ENCODE results near the gene THAP8. TPM values are rescaled to one million over a fixed set of nuclear protein-coding genes. Genes with fewer than 3 reads are reported as not detected.
"Not testable (repeated sequence)": the region's sequence is repeated elsewhere in the genome, so short reads cannot be mapped to it uniquely, and the experiment has no call there.

The THAP8 gene
- total RNA-seq, 1 experiment from 2014 or later, result 3.6 TPM

GRCh38 chr19:36081385-36081784, 27.3 kb upstream of the THAP8 start:
- H4K20me1 ChIP-seq (ENCODE audit: insufficient read depth, low read depth, low read length), result 0 out of 2 replicates have a peak, but pooled peaks cover 2% of the 10 kb centered on the region
- H3K27me3 ChIP-seq (ENCODE audit: low read length), result no peaks in the 10 kb centered on the region
- no peak overlapping the region for H3K9ac ChIP-seq (ENCODE audit: low read length)
- H3K4me1 ChIP-seq (ENCODE audit: low read length), result no peaks in the 10 kb centered on the region
- H3K27ac ChIP-seq (ENCODE audit: low read length), result no peak overlapping the region
- no peak overlapping the region for H3K4me2 ChIP-seq (ENCODE audit: low read depth, low read length, poor library complexity, severe bottlenecking)
- H3K36me3 ChIP-seq (ENCODE audit: insufficient read depth, low read length), result peaks cover 39% of the 10 kb centered on the region
- H3K79me2 ChIP-seq (ENCODE audit: low read length), result peaks cover 8% of the 10 kb centered on the region
- DNase-seq, result no peak
- H3K9me3 ChIP-seq (ENCODE audit: low read length), result no peaks in the 10 kb centered on the region
- H2AFZ ChIP-seq (ENCODE audit: low read length), result no peak overlapping the region
- H3K4me3 ChIP-seq (ENCODE audit: low read length), result no peak overlapping the region
- H3K9me2 ChIP-seq (replicated peaks; ENCODE audit: insufficient read depth, low read length), result no peaks in the 10 kb centered on the region

- Histone ChIP-seq H4K20me1 (ENCODE audit: insufficient read depth, low read depth, low read length) (0 out of 2 replicates have a peak, but pooled peaks cover 2% of the 10 kb centered on the region), H3K9me3 (ENCODE audit: low read length) (no peaks in the 10 kb centered on the region), H3K79me2 (ENCODE audit: low read length) (peaks cover 8% of the 10 kb centered on the region), H3K4me1 (ENCODE audit: low read length) (no peaks in the 10 kb centered on the region), H3K4me3 (ENCODE audit: low read length) (no peak overlapping the region), H3K27ac (ENCODE audit: low read length) (no peak overlapping the region), H3K9me2 (replicated peaks; ENCODE audit: insufficient read depth, low read length) (no peaks in the 10 kb centered on the region), H3K27me3 (ENCODE audit: low read length) (no peaks in the 10 kb centered on the region), H3K9ac (ENCODE audit: low read length) (no peak overlapping the region), H3K36me3 (ENCODE audit: insufficient read depth, low read length) (peaks cover 39% of the 10 kb centered on the region), H2AFZ (ENCODE audit: low read length) (no peak overlapping the region), H3K4me2 (ENCODE audit: low read depth, low read length, poor library complexity, severe bottlenecking) (no peak overlapping the region)
- DNase-seq, result no peak
Measured at GRCh38 chr19:36079389-36079945, 25.4 kb upstream of the THAP8 start.

- Histone ChIP-seq H3K4me1 (ENCODE audit: low read length) (peaks cover 2% of the 10 kb centered on the region; the same call in 1 of the 2 replicates), H3K27me3 (ENCODE audit: low read length) (no peaks in the 10 kb centered on the region), H3K36me3 (ENCODE audit: insufficient read depth, low read length) (peaks cover 21% of the 10 kb centered on the region), H3K4me2 (ENCODE audit: low read depth, low read length, poor library complexity, severe bottlenecking) (no peak overlapping the region), H3K9me2 (replicated peaks; ENCODE audit: insufficient read depth, low read length) (no peaks in the 10 kb centered on the region), H3K9me3 (ENCODE audit: low read length) (no peaks in the 10 kb centered on the region), H3K27ac (ENCODE audit: low read length) (no peak overlapping the region), H3K4me3 (ENCODE audit: low read length) (no peak overlapping the region), H4K20me1 (ENCODE audit: insufficient read depth, low read depth, low read length) (no peaks in the 10 kb centered on the region), H3K9ac (ENCODE audit: low read length) (no peak overlapping the region), H3K79me2 (ENCODE audit: low read length) (no peaks in the 10 kb centered on the region), H2AFZ (ENCODE audit: low read length) (no peak overlapping the region)
- peak; percentile 54 for DNase-seq
Measured at GRCh38 chr19:36073121-36073876, 19.2 kb upstream of the THAP8 start.

- H3K79me2 ChIP-seq (ENCODE audit: low read length), result no peaks in the 10 kb centered on the region
- no peak for DNase-seq
- H3K9me2 ChIP-seq (replicated peaks; ENCODE audit: insufficient read depth, low read length), result no peaks in the 10 kb centered on the region
- H3K36me3 ChIP-seq (ENCODE audit: insufficient read depth, low read length), result peaks cover 29% of the 10 kb centered on the region
- no peaks in the 10 kb centered on the region for H3K27me3 ChIP-seq (ENCODE audit: low read length)
- H3K4me1 ChIP-seq (ENCODE audit: low read length), result peaks cover 2% of the 10 kb centered on the region; the same call in 1 of the 2 replicates
- H3K4me2 ChIP-seq (ENCODE audit: low read depth, low read length, poor library complexity, severe bottlenecking), result no peak overlapping the region
- H3K9ac ChIP-seq (ENCODE audit: low read length), result no peak overlapping the region
- H4K20me1 ChIP-seq (ENCODE audit: insufficient read depth, low read depth, low read length), result no peaks in the 10 kb centered on the region
- H3K4me3 ChIP-seq (ENCODE audit: low read length), result no peak overlapping the region
- no peak overlapping the region for H2AFZ ChIP-seq (ENCODE audit: low read length)
- H3K27ac ChIP-seq (ENCODE audit: low read length), result no peak overlapping the region
- H3K9me3 ChIP-seq (ENCODE audit: low read length), result no peaks in the 10 kb centered on the region
Measured at GRCh38 chr19:36072081-36072480, 18.0 kb upstream of the THAP8 start.

- H2AFZ ChIP-seq (ENCODE audit: low read length); H3K4me2 ChIP-seq (ENCODE audit: low read depth, low read length, poor library complexity, severe bottlenecking); H3K27me3 ChIP-seq (ENCODE audit: low read length); H3K4me1 ChIP-seq (ENCODE audit: low read length); DNase-seq; H4K20me1 ChIP-seq (ENCODE audit: insufficient read depth, low read depth, low read length); H3K9ac ChIP-seq (ENCODE audit: low read length); H3K4me3 ChIP-seq (ENCODE audit: low read length); H3K27ac ChIP-seq (ENCODE audit: low read length); H3K9me3 ChIP-seq (ENCODE audit: low read length); H3K9me2 ChIP-seq (replicated peaks; ENCODE audit: insufficient read depth, low read length); H3K79me2 ChIP-seq (ENCODE audit: low read length): not testable (repeated sequence)
- H3K36me3 ChIP-seq (ENCODE audit: insufficient read depth, low read length), result peaks cover 39% of the 10 kb centered on the region
Measured at GRCh38 chr19:36068810-36069499, 14.9 kb upstream of the THAP8 start.

- H3K4me2 ChIP-seq (ENCODE audit: low read depth, low read length, poor library complexity, severe bottlenecking), result no peak overlapping the region
- H2AFZ ChIP-seq (ENCODE audit: low read length), result no peak overlapping the region
- no peaks in the 10 kb centered on the region for H3K9me3 ChIP-seq (ENCODE audit: low read length)
- peaks cover 15% of the 10 kb centered on the region for H3K79me2 ChIP-seq (ENCODE audit: low read length)
- no peaks in the 10 kb centered on the region for H4K20me1 ChIP-seq (ENCODE audit: insufficient read depth, low read depth, low read length)
- H3K36me3 ChIP-seq (ENCODE audit: insufficient read depth, low read length), result peaks cover 35% of the 10 kb centered on the region
- no peak for DNase-seq
- H3K27me3 ChIP-seq (ENCODE audit: low read length), result no peaks in the 10 kb centered on the region
- no peak overlapping the region for H3K9ac ChIP-seq (ENCODE audit: low read length)
- H3K4me3 ChIP-seq (ENCODE audit: low read length), result no peak overlapping the region
- peaks cover 4% of the 10 kb centered on the region; the same call in 1 of the 2 replicates for H3K4me1 ChIP-seq (ENCODE audit: low read length)
- H3K27ac ChIP-seq (ENCODE audit: low read length), result no peak overlapping the region
- no peaks in the 10 kb centered on the region for H3K9me2 ChIP-seq (replicated peaks; ENCODE audit: insufficient read depth, low read length)
Measured at GRCh38 chr19:36067681-36068080, 13.6 kb upstream of the THAP8 start.

GRCh38 chr19:36064826-36065225, 10.7 kb upstream of the THAP8 start:
- Histone ChIP-seq H3K9me3 (ENCODE audit: low read length) (no peaks in the 10 kb centered on the region), H3K79me2 (ENCODE audit: low read length) (peaks cover 37% of the 10 kb centered on the region), H3K36me3 (ENCODE audit: insufficient read depth, low read length) (peaks cover 40% of the 10 kb centered on the region)

GRCh38 chr19:36061367-36061766, 7.3 kb upstream of the THAP8 start:
- H3K27ac ChIP-seq (ENCODE audit: low read length), result peak overlapping the region; percentile 90
- H3K4me3 ChIP-seq (ENCODE audit: low read length), result peak overlapping the region; percentile 38
- H3K79me2 ChIP-seq (ENCODE audit: low read length), result peaks cover 62% of the 10 kb centered on the region
- peak; percentile 55 for DNase-seq
- H3K9ac ChIP-seq (ENCODE audit: low read length), result peak overlapping the region; percentile 52
- H3K4me2 ChIP-seq (ENCODE audit: low read depth, low read length, poor library complexity, severe bottlenecking), result peak overlapping the region; percentile 55
- no peaks in the 10 kb centered on the region for H3K9me2 ChIP-seq (replicated peaks; ENCODE audit: insufficient read depth, low read length)
- peaks cover 58% of the 10 kb centered on the region for H3K4me1 ChIP-seq (ENCODE audit: low read length)
- 0 out of 2 replicates have a peak, but pooled peaks cover 3% of the 10 kb centered on the region for H4K20me1 ChIP-seq (ENCODE audit: insufficient read depth, low read depth, low read length)
- no peak overlapping the region for H2AFZ ChIP-seq (ENCODE audit: low read length)
- H3K9me3 ChIP-seq (ENCODE audit: low read length), result no peaks in the 10 kb centered on the region
- H3K36me3 ChIP-seq (ENCODE audit: insufficient read depth, low read length), result peaks cover 33% of the 10 kb centered on the region
- H3K27me3 ChIP-seq (ENCODE audit: low read length), result no peaks in the 10 kb centered on the region

More at GRCh38 chr19:36064826-36065225, 10.7 kb upstream of the THAP8 start:
- no peaks in the 10 kb centered on the region for H4K20me1 ChIP-seq (ENCODE audit: insufficient read depth, low read depth, low read length)
- no peak overlapping the region for H3K27ac ChIP-seq (ENCODE audit: low read length)
- H2AFZ ChIP-seq (ENCODE audit: low read length), result no peak overlapping the region
- peaks cover 27% of the 10 kb centered on the region for H3K4me1 ChIP-seq (ENCODE audit: low read length)
- no peak overlapping the region for H3K9ac ChIP-seq (ENCODE audit: low read length)
- H3K4me3 ChIP-seq (ENCODE audit: low read length), result no peak overlapping the region
- no peaks in the 10 kb centered on the region for H3K27me3 ChIP-seq (ENCODE audit: low read length)
- H3K4me2 ChIP-seq (ENCODE audit: low read depth, low read length, poor library complexity, severe bottlenecking), result no peak overlapping the region
- no peaks in the 10 kb centered on the region for H3K9me2 ChIP-seq (replicated peaks; ENCODE audit: insufficient read depth, low read length)
- no peak for DNase-seq
